Endothelial cell of umbilical vein (primary cell): ENCODE measurements around the gene HIRA. TPM values are rescaled to one million over a fixed set of nuclear protein-coding genes. Genes with fewer than 3 reads are reported as not detected.

Experiments
- BruUV-seq: library from RNA; stranded (reverse); fragments of 400-500 nt; replicated peaks from 2 replicates; lab custom pipeline; 2021; lab: Mats Ljungman, UMichigan
- CTCF ChIA-PET: fragments of 300-600, 350-600 bp; sonication (Branson Sonifier 250); formaldehyde crosslinking; loops from one replicate; lab custom pipeline; 2021; ENCODE audit warnings: antibody characterized with exemption, inconsistent platforms; lab: Charles Lee
- POLR2A ChIA-PET: fragments of 300-600, 350-600 bp; sonication (Branson Sonifier 250); formaldehyde crosslinking; loops from one replicate; lab custom pipeline; 2021; ENCODE audit warnings: antibody characterized with exemption, inconsistent platforms; lab: Charles Lee
- DNase-seq: peaks from one replicate; pipeline ENCODE4 v3.0.0-alpha.2; 2011; ENCODE audit warnings: low read depth, low spot score
- FAIRE-seq: peaks from 2 replicates; lab custom pipeline; 2011; peaks lifted over from hg19 to GRCh38; lab: Jason Lieb, UNC
- H2AFZ ChIP-seq: 2 replicates; pipeline ENCODE4 v1.6.0; 2012; ENCODE audit warnings: low read depth, low read length, control low read depth, inconsistent platforms
- H3K27ac ChIP-seq: 2 replicates; pipeline ENCODE4 v1.5.1; 2011; ENCODE audit warnings: low read depth, mild to moderate bottlenecking, control low read depth, low read length, moderate library complexity; ENCODE audit not compliant: insufficient read depth
- H3K27me3 ChIP-seq, 2 experiments: 2 replicates each; pipeline versions ENCODE4 v1.6.0 to v1.6.1; 2011; ENCODE audit warnings: low read length in 2 of 2, mixed read lengths in 1 of 2; ENCODE audit not compliant: control insufficient read depth in 2 of 2, insufficient read depth in 2 of 2
- H3K36me3 ChIP-seq, 2 experiments: 2 replicates in 1 of 2; 3 replicates in 1 of 2; pipeline ENCODE4 v1.5.1; 2011; ENCODE audit warnings: low read length in 2 of 2, mild to moderate bottlenecking in 1 of 2, moderate library complexity in 1 of 2; ENCODE audit not compliant: control insufficient read depth in 2 of 2, insufficient read depth in 2 of 2; ENCODE audit errors: extremely low read depth in 1 of 2
- H3K4me1 ChIP-seq: 3 replicates; pipeline ENCODE4 v1.5.1; 2011; ENCODE audit warnings: mild to moderate bottlenecking, low read length; ENCODE audit not compliant: control insufficient read depth, insufficient read depth; ENCODE audit errors: extremely low read depth
- H3K4me2 ChIP-seq: 2 replicates; pipeline ENCODE4 v1.6.1; 2011; ENCODE audit warnings: low read length, control low read depth, mixed read lengths; ENCODE audit not compliant: insufficient read depth
- H3K4me3 ChIP-seq, 3 experiments: fragments of 200-600 bp in 1 of 3; sonication (generic), shearing (Covaris generic) in 1 of 3; replicated peaks in 1 of 3; 2 replicates each; pipeline ENCODE4 v1.5.1; 2011 to 2016; ENCODE audit warnings: control low read depth in 3 of 3, low read length in 3 of 3, mild to moderate bottlenecking in 2 of 3, inconsistent platforms in 1 of 3, low read depth in 1 of 3, moderate library complexity in 1 of 3; ENCODE audit not compliant: insufficient read depth in 1 of 3
- H3K79me2 ChIP-seq: 2 replicates; pipeline ENCODE4 v1.6.0; 2012; ENCODE audit warnings: low read length, inconsistent platforms; ENCODE audit not compliant: control insufficient read depth, insufficient read depth
- H3K9ac ChIP-seq: replicated peaks from 2 replicates; pipeline ENCODE3; 2011; ENCODE audit warnings: low read length, control low read depth; ENCODE audit not compliant: insufficient read depth; ENCODE audit errors: extremely low read depth
- H3K9me1 ChIP-seq: replicated peaks from 3 replicates; pipeline ENCODE4 v1.6.0; 2011; ENCODE audit warnings: mild to moderate bottlenecking, low read length; ENCODE audit not compliant: control insufficient read depth, insufficient read depth; ENCODE audit errors: extremely low read depth
- H3K9me3 ChIP-seq: replicated peaks from 2 replicates; pipeline ENCODE4 v1.5.1; 2012; ENCODE audit warnings: low read length, inconsistent platforms; ENCODE audit not compliant: control insufficient read depth, insufficient read depth
- H4K20me1 ChIP-seq: replicated peaks from 2 replicates; pipeline ENCODE3; 2011; ENCODE audit warnings: mild to moderate bottlenecking, low read length; ENCODE audit not compliant: control insufficient read depth, insufficient read depth; ENCODE audit errors: extremely low read depth
- CTCF ChIP-seq, 2 donors: IDR thresholded peaks; 1 replicate in 1 of 2; 2 replicates in 1 of 2; pipeline ENCODE4 v1.5.1; 2011; ENCODE audit warnings: low read length in 2 of 2, mild to moderate bottlenecking in 2 of 2, moderate library complexity in 2 of 2, control low read depth in 1 of 2, inconsistent platforms in 1 of 2, low read depth in 1 of 2; ENCODE audit not compliant: insufficient read depth in 1 of 2; ENCODE audit errors: extremely low read depth in 1 of 2
- EZH2 ChIP-seq: IDR thresholded peaks from 2 replicates; pipeline ENCODE4 v1.6.1; 2012; ENCODE audit warnings: borderline replicate concordance, low read depth, mild to moderate bottlenecking, moderate library complexity, low read length, inconsistent platforms; ENCODE audit not compliant: severe bottlenecking
- FOS ChIP-seq: IDR thresholded peaks from 2 replicates; pipeline ENCODE4 v1.6.1; 2011; ENCODE audit warnings: mild to moderate bottlenecking, low read length, moderate library complexity, borderline replicate concordance; ENCODE audit not compliant: insufficient read depth
- GATA2 ChIP-seq: IDR thresholded peaks from 2 replicates; pipeline ENCODE4 v1.7.0; 2011; ENCODE audit warnings: low read depth, mild to moderate bottlenecking, moderate library complexity, mixed read lengths, low read length; ENCODE audit not compliant: insufficient read length, insufficient read depth
- JUN ChIP-seq: IDR thresholded peaks from 2 replicates; pipeline ENCODE4 v1.6.1; 2011; ENCODE audit warnings: borderline replicate concordance, low read depth; ENCODE audit not compliant: insufficient read length, insufficient read depth
- MAX ChIP-seq: IDR thresholded peaks from 2 replicates; pipeline ENCODE4 v1.6.1; 2011; ENCODE audit not compliant: insufficient read depth, insufficient read length
- MYC ChIP-seq: IDR thresholded peaks from one replicate; pipeline ENCODE4 v1.6.1; 2011; ENCODE audit warnings: mild to moderate bottlenecking, low read depth, low read length
- POLR2A ChIP-seq: IDR thresholded peaks from 2 replicates; pipeline ENCODE4 v1.6.1; 2012; ENCODE audit warnings: low read depth, mild to moderate bottlenecking, control low read depth, low read length
- POLR2AphosphoS5 ChIP-seq: IDR thresholded peaks from 2 replicates; pipeline ENCODE4 v1.6.1; 2012; ENCODE audit warnings: low read depth, mild to moderate bottlenecking, control low read depth, low read length, moderate library complexity; ENCODE audit not compliant: insufficient read depth
- dilution Hi-C: fragments of 300-500 bp; cut with MboI; formaldehyde crosslinking; loops from one replicate; pipeline ENCODE4 v1.15.0; 2019; ENCODE audit warnings: low sequenced_read_pairs; ENCODE audit not compliant: extremely low pct_ligation_motif_present
- intact Hi-C: fragments of 100-400 bp; cut with micrococcal nuclease; formaldehyde crosslinking; loops from one replicate; pipeline ENCODE4 v1.10.0; 2022
- polyA plus RNA-seq, 4 experiments: library from polyadenylated mRNA; depleted of rRNA in 3 of 4; stranded (reverse) in 3 of 4; unstranded in 1 of 4; fragments of >200 nt; gene quantifications; 2 replicates each; pipeline versions ENCODE4 v1.2.1 to v1.2.3, GENCODE V29; 2011 to 2012; ENCODE audit warnings: missing spikeins in 1 of 4
- total RNA-seq: library from RNA; stranded (reverse); gene quantifications from 2 replicates; pipeline ENCODE4 v1.2.3, GENCODE V29; 2021

HIRA gene
- total and polyA plus RNA-seq, 2 donors (not counting 3 experiments of a cell fraction or from before 2014, with no cell fraction given) = 17.3 to 27.7 TPM

- dilution Hi-C loops = no loop called here
- intact Hi-C loops = no loop called here
- DNase-seq (no peak), FAIRE-seq (no peak)
- CTCF ChIA-PET = interaction anchor here (0.8 to 1.7 kb wide), 3 partner anchors 9 to 175 kb away, joined by 3 to 6 read pairs (median 3); partner anchors contain the start of gene SLC25A1
- Histone ChIP-seq H3K27me3 (no peaks in the 10 kb centered on the region), H3K9ac (no peak overlapping the region), H3K9me3 (no peaks in the 10 kb centered on the region), H3K27ac (no peak overlapping the region), H3K4me1 (no peaks in the 10 kb centered on the region), H3K79me2 (no peaks in the 10 kb centered on the region), H3K9me1 (no peaks in the 10 kb centered on the region), H2AFZ (no peak overlapping the region), H3K4me2 (no peak overlapping the region), H3K4me3 (no peak overlapping the region), H4K20me1 (no peaks in the 10 kb centered on the region), H3K36me3 (peaks cover 31 to 52% of the 10 kb centered on the region in 2 experiments)
- TF ChIP-seq JUN (no peak), EZH2 (no peak), GATA2 (no peak), FOS (no peak), CTCF (IDR thresholded peaks at IDR 0.05; ENCODE audit: extremely low read depth in 1 of 2, insufficient read depth in 1 of 2, low read depth in 1 of 2, low read length in 2 of 2) (no peak), POLR2A (no peak), MAX (no peak), MYC (no peak), POLR2AphosphoS5 (no peak)
- BruUV-seq = no TSS peak
- POLR2A ChIA-PET = no interaction called here
Observed at GRCh38 chr22:19354201-19354600, 77.3 kb downstream of the HIRA start.
